Daoy (cell line): ENCODE data around the gene ADD1. TPM values are rescaled to one million over a fixed set of nuclear protein-coding genes. Genes with fewer than 3 reads are reported as not detected.
"Not testable (repeated sequence)": the region's sequence is repeated elsewhere in the genome, so short reads cannot be mapped to it uniquely, and the experiment has no call there.

ENCODE experiments used
- DNase-seq: peaks from one replicate; pipeline ENCODE4 v3.0.0-alpha.2; 2015; ENCODE audit warnings: low read depth
- total RNA-seq: library from RNA; depleted of rRNA; stranded (reverse); fragments of >200 nt; shearing (Covaris generic); gene quantifications from 2 replicates; pipeline ENCODE4 v1.2.3, GENCODE V29; 2014

The ADD1 gene
- total RNA-seq, 1 experiment from 2014 or later = 101 TPM

DNA sequence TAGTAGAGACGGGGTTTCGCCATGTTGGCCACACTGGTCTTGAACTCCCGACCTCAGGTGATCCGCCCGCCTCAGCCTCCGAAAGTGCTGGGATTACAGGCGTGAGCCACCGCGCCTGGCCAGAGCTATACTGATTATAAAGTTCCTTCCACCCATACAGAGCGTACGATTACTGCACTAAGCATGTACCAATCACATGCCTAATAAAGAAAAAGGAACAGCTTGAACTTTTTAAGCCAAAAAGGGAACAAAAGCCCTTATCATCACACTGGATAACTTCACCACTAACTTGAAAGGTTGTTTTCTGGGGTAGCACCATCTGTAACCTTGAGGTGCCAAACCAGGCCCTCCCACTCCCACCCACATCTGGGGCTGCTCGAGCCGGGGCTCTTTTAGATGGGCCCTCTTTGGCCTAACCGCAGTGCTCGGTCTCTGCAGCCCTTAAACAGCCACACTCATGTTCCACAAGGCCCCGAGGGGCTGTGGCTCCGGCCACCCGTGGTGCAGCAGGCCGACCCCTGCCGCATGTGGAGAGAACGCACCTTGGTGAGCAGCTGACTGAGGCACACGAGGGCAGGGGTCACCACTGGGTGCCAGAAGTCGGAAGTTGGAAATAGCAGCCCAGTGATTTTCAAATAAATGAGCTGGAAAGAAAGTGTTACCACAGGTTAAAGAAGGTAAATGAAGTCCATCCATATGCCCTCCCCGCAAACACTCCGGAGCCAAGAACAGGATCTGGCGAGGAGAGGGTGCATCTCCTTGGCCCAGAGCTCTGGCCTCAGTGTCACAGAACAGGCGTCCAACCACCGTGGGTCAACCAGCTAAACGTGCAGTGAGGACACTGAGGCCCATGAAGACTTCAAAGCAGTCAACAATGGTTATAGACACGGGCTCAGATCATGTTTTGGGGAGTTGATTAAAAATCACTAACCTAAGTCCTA lies 101.2 kb downstream of the ADD1 start:
- DNase-seq = no peak

DNA sequence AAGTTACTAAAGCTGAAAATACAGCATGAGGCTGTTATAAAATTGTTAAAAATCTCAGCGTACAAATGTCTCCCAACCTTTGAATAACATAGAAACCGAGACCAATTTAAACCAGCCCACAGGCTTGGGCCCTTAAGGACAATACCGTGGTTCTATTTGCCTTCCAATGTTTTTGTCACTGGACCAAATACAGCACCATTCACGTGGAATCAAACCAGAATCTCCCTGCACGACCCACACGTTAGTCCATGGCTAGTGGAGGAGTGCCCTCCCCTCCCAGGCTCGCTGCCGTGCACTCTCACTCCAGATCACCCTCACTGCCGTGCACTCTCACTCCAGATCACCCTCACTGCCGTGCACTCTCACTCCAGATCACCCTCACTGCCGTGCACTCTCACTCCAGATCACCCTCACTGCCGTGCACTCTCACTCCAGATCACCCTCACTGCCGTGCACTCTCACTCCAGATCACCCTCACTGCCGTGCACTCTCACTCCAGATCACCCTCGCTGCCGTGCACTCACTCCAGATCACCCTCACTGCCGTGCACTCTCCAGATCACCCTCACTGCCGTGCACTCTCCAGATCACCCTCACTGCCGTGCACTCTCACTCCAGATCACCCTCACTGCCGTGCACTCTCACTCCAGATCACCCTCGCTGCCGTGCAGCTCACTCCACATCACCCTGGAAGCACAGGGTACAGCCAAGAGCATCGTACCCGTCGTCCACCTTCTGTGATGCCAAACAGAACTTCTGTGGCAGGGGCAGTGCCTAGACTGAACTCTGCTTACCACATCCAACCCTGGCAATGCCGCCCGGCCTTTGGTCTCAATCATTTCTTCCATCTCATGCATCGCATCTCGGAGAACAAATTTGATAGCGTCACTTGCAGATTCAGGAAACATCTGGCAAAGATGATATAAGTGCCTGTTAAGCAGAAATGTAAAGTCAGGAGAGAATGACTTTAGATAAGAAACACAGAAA lies 102.3 kb downstream of the ADD1 start:
- not testable (repeated sequence) for DNase-seq

DNA sequence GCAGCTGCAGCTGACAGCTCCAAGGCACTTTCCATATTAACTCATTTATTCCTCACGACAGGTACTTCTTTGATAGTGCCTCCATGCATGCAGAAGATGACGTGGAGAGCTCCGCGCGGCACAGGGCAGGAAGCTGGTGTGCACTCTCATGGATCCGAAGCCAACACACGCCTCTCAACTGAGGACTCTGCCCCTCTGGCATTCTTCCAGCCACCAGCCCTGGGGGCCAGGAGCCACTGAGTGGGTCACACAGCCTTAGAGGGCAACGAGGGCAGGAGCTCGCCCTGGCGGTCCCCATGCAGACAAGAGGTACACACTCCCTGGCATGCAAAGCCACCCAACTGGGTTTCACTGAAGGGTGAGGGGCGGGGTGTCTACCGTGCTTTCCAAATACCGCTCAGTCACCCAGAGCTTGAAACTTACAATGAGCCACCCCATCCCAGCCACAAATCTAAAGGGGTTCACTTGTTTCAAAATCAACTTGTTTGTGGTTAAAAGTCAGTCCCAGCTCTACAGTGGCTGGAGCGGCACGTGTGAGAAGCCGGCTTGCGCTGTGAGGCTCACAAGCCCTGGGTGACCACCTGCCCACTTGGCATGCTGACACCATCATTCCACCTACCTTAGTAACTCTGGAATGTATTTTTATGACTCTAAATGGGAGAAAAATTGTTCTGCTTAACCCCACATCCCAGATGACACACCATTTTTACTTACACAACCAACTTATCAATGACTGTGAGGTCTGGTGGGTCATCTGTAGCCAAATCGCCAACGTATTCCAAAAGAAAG lies 103.4 kb downstream of the ADD1 start:
- DNase-seq = no peak

DNA sequence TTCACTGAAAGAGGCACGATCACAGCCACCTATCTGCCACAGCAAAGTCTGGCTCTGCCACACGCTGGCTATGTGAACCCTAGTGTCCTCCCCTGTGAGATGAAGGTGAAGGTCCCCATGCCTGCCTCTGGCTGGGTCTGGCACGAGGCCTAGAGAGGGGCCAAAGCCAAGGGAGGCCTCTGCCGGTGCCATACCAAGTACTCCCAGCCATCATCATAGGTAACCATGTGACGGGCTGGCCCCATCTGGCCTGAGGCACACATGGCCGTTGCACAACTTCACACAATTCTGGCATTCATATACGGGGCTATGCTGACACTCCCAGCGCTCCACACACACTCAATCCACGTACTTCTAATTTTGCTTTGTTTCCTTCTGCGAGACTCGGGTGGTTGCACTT lies 104.3 kb downstream of the ADD1 start:
- DNase-seq = no peak

DNA sequence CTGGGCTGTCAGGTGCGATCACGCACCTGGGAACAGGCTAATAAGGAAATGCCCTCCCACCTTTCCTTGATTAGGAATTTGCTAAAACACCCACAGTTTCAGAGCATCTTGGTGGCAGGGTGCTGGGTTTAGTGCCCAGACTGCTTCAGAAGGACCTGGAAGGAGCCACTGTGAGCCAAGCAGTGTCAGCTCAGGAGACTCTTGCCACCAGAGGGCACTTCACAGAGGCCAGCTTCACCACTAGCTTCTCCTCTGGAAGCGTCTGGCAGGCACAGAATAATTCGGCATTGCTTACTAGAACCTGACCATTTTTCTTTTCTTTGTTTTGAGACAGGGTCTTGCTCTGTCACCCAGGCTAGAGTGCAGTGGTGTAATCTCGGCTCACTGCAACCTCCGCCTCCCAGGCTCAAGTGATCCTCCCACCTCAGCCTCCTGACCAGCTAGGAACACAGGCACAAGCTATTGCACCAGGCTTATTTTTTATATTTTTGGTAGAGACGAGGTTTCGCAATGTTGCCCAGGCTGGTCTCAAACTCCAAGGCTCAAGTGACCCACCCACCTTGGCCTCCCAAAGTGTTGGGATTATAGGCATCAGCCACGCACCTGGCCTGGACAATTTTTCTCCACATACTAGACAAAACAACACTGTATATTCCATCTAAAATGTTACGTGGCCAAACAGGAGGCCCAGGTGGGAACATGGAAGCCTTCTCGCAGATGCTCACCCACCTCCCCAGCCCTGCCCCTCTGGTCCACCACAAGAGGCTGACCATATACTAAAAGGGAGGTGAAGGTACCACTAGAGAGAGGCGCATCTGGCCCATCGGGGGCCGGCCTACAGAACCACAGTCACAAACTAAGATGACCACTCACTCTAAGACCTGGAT lies 105.5 kb downstream of the ADD1 start:
- DNase-seq = no peak

DNA sequence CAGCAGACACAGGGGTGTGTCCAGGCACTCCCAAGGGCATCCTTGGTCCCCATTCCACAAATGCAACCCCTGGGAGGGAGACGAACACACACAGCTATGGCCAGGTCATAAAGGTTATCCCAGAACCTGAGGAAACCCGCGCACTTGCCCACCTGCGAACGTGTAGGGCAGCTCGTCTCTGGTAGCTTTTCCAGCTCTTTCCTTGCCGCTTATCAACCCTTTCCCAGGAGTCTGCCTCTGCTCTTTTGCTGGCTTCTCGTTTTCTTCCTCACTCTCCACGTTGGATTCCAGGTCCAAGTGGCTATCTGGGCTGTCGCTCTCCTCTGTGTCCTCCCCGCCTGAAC lies 106.1 kb downstream of the ADD1 start:
- no peak for DNase-seq

- no peak for DNase-seq
Observed at GRCh38 chr4:2950221-2950989, 106.8 kb downstream of the ADD1 start.

DNA sequence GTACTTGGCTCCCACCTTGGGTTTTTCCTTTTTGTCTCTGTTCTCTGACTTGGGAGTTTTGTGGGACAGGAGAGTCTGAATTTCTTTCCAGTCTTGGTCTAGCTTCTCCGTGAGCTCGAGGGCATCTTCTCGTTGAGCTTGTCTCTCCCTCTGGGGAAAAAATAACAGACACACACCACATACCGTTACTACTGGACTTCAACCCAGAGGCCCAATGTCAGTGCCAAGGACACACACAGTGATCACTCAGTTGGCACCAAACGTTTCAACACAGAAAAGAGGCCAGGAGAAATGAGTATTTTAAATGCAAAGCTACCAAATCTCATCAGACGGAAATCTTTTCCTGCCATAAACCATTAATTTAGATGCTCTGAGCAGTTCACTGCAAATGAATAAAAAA lies 109.9 kb downstream of the ADD1 start:
- no peak for DNase-seq

DNA sequence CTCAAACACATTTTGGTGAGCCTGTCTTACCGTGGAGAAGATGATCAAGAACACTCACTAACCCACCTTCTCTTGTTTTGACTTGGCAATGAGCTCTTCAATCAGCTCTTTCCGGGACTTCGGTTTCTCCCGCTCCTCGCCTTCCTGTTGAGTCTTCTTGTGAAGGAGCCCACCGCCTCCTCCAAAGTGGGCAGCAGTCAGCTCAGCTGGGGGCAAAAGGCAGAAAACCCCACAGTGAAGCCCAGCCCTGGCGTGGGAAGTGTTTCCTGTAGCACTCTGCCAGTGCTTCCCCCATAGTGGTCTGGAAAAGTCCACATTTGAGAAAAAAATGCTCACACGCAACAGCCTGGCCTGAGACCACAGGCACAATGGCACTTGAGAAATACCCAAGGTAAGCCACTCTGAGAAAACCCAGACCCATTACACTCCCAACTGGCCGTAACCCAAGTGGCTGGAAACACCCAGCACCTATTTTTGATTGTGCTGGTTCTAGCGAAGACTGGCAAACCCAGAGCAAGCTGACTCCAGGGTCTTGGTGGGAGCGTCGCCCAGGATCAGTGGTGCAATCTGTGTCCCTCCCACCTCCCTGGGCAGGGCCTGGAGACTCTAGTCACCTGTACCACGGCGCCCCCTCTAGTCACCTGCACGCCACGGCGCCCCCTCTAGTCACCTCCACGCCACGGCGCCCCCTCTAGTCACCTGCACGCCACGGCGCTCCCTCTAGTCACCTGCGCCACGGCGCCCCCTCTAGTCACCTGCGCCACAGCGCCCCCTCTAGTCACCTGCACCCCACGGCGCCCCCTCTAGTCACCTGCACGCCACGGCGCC lies 110.9 kb downstream of the ADD1 start:
- no peak for DNase-seq

DNA sequence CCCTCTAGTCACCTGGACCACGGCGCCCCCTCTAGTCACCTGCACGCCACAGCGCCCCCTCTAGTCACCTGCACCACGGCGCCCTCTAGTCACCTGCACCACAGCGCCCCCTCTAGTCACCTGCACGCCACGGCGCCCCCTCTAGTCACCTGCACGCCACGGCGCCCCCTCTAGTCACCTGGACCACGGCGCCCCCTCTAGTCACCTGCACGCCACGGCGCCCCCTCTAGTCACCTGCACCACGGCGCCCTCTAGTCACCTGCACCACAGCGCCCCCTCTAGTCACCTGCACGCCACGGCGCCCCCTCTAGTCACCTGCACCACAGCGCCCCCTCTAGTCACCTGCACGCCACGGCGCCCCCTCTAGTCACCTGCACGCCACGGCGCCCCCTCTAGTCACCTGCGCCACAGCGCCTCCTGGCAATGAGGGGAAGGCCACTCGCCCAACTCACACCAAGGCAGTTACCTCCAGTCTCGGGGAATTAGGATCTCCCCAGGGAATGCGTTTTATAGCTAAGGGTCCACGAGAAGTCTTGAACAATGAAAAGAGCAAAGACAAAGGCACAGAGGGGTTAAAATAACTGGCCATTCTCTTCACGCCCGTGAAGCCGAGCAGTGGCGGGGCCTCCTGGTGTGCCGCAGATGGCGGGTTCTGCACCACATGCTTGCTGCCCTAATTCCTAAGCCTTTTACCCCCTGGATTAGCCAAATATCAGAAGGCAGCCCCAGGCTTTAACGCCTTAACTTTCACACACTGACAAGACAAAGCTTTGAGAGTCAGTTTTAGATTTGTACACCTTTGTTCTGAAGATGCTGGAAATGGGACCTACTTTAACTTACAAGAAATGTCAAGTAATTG lies 111.8 kb downstream of the ADD1 start:
- not testable (repeated sequence) for DNase-seq

GRCh38 chr4:2958446-2958845 lies 114.8 kb downstream of the ADD1 start:
- DNase-seq = peak; percentile 75

DNA sequence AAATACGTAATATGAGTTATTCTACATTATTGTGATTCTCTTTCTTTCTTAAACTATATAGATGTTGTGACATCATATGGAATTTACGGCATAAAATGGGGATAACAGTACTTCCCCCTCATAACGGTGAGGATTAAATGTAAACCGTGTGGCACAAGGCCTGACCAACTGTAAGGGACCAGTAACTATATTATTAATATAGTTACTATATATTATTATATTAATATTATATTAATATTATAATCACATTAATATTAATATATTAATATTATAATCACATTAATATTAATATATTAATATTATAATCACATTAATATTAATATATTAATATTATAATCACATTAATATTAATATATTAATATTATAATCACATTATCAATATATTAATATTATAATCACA lies 116.8 kb downstream of the ADD1 start:
- DNase-seq = not testable (repeated sequence)

DNA sequence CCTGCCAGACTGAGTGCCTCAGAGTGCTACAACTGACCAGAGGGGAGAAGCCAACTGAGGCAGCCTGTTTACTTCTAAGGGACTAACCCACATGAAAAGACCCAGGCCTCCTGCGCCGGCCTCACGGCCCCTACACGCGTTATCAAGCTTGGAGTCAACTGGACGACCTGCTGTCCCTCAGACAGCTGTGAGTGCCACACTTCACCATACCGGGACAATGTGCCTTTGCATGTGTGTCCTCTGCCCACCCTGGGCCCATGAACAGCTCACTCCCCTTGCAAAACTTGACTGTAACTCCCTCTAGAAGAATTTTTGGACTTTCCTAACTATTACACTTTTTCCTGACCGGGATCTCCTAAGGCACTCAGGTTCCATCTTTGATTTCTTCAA lies 117.8 kb downstream of the ADD1 start:
- DNase-seq = no peak

GRCh38 chr4:2961811-2962441 lies 118.3 kb downstream of the ADD1 start:
- DNase-seq = no peak

DNA sequence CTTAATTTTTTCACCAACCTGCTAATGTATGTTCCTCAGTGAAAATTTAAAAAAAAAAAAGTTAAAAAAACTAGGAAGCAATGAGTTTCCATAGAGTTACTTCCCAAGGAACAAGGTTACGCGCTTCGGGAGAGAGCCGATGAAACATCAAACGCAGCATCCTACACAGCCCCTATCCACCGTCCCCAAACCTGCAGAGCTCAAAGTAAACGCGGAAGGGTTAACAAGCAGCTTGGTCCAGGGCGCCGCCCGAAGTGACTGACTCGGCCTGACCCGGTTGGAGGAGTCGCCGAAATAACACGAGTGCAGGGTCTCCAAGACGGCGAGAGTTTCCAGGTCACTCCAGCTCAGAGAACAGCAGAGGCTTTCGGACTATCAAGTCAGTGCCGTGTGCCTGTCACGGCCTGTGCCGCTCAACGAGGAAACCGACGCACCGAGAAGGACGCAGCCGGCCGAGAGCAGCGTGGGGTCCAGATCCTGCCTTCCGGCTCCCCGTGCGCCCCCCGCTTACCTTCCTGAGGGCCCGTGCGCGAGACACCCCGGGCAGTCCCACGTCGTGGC lies 119.0 kb downstream of the ADD1 start:
- no peak for DNase-seq

DNA sequence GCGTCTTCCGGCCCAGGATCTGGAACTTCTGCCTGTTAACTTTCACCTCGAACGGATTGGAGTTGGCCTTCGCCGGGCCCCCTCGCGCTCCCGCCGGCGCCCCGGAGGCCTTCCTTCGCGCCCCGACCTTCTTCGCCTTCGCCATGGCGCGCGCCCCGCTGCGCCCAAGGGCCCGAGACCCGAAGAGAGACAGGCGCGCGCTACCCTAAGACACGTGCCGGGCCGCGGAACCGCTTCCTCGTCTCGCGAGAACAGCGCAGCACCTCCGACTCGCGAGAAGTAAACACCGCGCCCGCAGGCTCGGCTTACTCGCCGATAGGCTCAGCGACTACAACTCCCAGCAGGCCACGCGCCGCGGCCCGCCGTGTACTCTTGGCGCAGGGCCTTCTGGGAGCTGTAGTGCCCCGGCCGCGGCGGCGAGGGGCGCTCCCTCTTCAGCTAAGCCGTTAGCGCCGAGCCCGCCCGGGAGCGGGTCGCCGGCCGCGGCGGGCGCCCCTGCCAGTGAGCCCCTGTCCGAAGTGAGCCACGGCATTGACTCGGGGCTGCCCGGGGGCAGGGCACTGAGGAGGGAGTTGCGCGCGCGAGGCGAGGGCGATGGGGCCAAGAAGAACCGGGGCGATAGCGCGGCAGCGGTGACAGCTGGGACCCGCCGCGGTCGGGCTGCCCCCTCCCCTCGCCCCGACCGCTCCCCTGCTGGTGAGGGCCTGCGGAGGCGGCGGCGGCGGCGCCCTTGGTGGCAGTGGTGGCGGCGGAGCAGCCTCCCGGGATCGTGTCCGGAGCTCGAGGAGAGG lies 119.7 kb downstream of the ADD1 start, which contains the start of the genes GRK4 and NOP14:
TSS of gene GRK4 (plus strand) at position 397 of the 791 bp plus-strand sequence. CDS start 500 bp downstream, outside the sequence.
TSS of gene NOP14 (minus strand) at position 232 of the 791 bp plus-strand sequence. CDS start at position 145, 87 bp downstream.
- DNase-seq = peak; percentile 99
